HepG2 (cell line): Measurements from ENCODE around the gene RAET1E. TPM values are rescaled to one million over a fixed set of nuclear protein-coding genes. Genes with fewer than 3 reads are reported as not detected.

Source experiments
- ARNT2 ChIP-seq: sonication (generic); formaldehyde crosslinking; IDR thresholded peaks from 2 replicates; pipeline ENCODE4 v1.8.0; 2022; ENCODE audit warnings: mild to moderate bottlenecking, low read depth, missing genetic modification reagents, moderate library complexity
- GFI1 ChIP-seq: sonication (generic); formaldehyde crosslinking; IDR thresholded peaks from 2 replicates; pipeline ENCODE4 v1.5.0; 2020; ENCODE audit warnings: missing genetic modification reagents, mild to moderate bottlenecking, borderline replicate concordance
- IRF1 ChIP-seq: sonication (generic); formaldehyde crosslinking; IDR thresholded peaks from 2 replicates; pipeline ENCODE4 v1.4.0; 2020; ENCODE audit warnings: low read depth, mild to moderate bottlenecking, missing genetic modification reagents
- PHF20 ChIP-seq: sonication (generic); formaldehyde crosslinking; IDR thresholded peaks from 2 replicates; pipeline ENCODE4 v1.5.0; 2020; ENCODE audit warnings: mild to moderate bottlenecking, missing genetic modification reagents
- RARG ChIP-seq: sonication (generic); formaldehyde crosslinking; IDR thresholded peaks from 2 replicates; pipeline ENCODE4 v1.4.0; 2020; ENCODE audit warnings: low read depth, mild to moderate bottlenecking, missing genetic modification reagents
- SETDB1 ChIP-seq: sonication (generic); formaldehyde crosslinking; IDR thresholded peaks from 2 replicates; pipeline ENCODE4 v1.5.1; 2020; ENCODE audit warnings: missing genetic modification reagents, mild to moderate bottlenecking, borderline replicate concordance
- ZFX ChIP-seq: sonication (generic); formaldehyde crosslinking; IDR thresholded peaks from 2 replicates; pipeline ENCODE4 v1.4.0; 2020; ENCODE audit warnings: mild to moderate bottlenecking, low read depth, missing genetic modification reagents, moderate library complexity
- ZFY ChIP-seq: sonication (generic); formaldehyde crosslinking; IDR thresholded peaks from 2 replicates; pipeline ENCODE4 v1.4.0; 2020; ENCODE audit warnings: missing genetic modification reagents
- ZNF143 ChIP-seq: sonication (generic); formaldehyde crosslinking; IDR thresholded peaks from 2 replicates; pipeline ENCODE4 v1.4.0; 2020; ENCODE audit warnings: missing genetic modification reagents
- ZNF333 ChIP-seq: sonication (generic); formaldehyde crosslinking; IDR thresholded peaks from 2 replicates; pipeline ENCODE4 v1.4.0; 2020; ENCODE audit warnings: mild to moderate bottlenecking, missing genetic modification reagents, borderline replicate concordance
- ZNF407 ChIP-seq: sonication (generic); formaldehyde crosslinking; IDR thresholded peaks from one replicate; pipeline ENCODE4 v1.5.1; 2020; ENCODE audit warnings: mild to moderate bottlenecking, missing genetic modification reagents; ENCODE audit errors: not compliant biosample characterization
- ZNF512 ChIP-seq: sonication (generic); formaldehyde crosslinking; IDR thresholded peaks from 2 replicates; pipeline ENCODE4 v1.4.0; 2020; ENCODE audit warnings: mild to moderate bottlenecking, missing genetic modification reagents
- ZNF512B ChIP-seq: sonication (generic); formaldehyde crosslinking; IDR thresholded peaks from 2 replicates; pipeline ENCODE4 v1.5.1; 2020; ENCODE audit warnings: missing genetic modification reagents, mild to moderate bottlenecking, borderline replicate concordance
- polyA plus RNA-seq, 8 experiments: library from polyadenylated mRNA; depleted of rRNA in 3 of 8; stranded (reverse) in 7 of 8; unstranded in 1 of 8; fragments of >200 nt; fragmentation: Illumina TruSeq in 4 of 8; extraction: Trizol in 4 of 8; gene quantifications; 2 replicates each; pipeline versions ENCODE4 v1.2.1 to v1.2.3, GENCODE V29; 2011 to 2016; ENCODE audit warnings: low read depth in 4 of 8, missing spikeins in 1 of 8, mixed read lengths in 1 of 8; ENCODE audit not compliant: insufficient read depth in 1 of 8
- total RNA-seq, 5 experiments: library from RNA; depleted of rRNA; stranded (reverse); fragments of >200 nt; fragmentation: Illumina TruSeq; extraction: Trizol; gene quantifications; 2 replicates each; pipeline ENCODE4 v1.2.3, GENCODE V29; 2016; ENCODE audit warnings: low read depth in 1 of 5

Gene RAET1E
- total and polyA plus RNA-seq, 2 of the 13 experiments (the other 11 are each of a cell fraction or from before 2014, with no cell fraction given) = not detected

- TF ChIP-seq ZNF407 (CRISPR knock-in tag) (peak; percentile 47), RARG (CRISPR knock-in tag) (0 out of 2 replicates have a peak, but pooled peaks have one; percentile 35), ARNT2 (CRISPR knock-in tag) (0 out of 2 replicates have a peak, but pooled peaks have one; percentile 52), ZNF512B (CRISPR knock-in tag) (0 out of 2 replicates have a peak, but pooled peaks have one; percentile 69), GFI1 (no peak), PHF20 (no peak), ZFY (CRISPR knock-in tag) (0 out of 2 replicates have a peak, but pooled peaks have one; percentile 39), SETDB1 (CRISPR knock-in tag) (0 out of 2 replicates have a peak, but pooled peaks have one; percentile 66), ZNF512 (CRISPR knock-in tag) (peak; percentile 33; the same call in 1 of the 2 replicates), IRF1 (CRISPR knock-in tag) (0 out of 2 replicates have a peak, but pooled peaks have one; percentile 14), ZNF143 (CRISPR knock-in tag) (no peak), ZFX (CRISPR knock-in tag) (peak; percentile 63), ZNF333 (CRISPR knock-in tag) (peak; percentile 57; the same call in 1 of the 2 replicates)
These were observed 27.5 kb upstream of the RAET1E start (continued) for GRCh38 chr6:149925253-149925973.
